ENCODE measurements around the gene PCSK5. TPM values are rescaled to one million over a fixed set of nuclear protein-coding genes. Genes with fewer than 3 reads are reported as not detected.

The PCSK5 gene
- total RNA-seq, 1 donor from 2014 or later, result 30.7 TPM

DNA sequence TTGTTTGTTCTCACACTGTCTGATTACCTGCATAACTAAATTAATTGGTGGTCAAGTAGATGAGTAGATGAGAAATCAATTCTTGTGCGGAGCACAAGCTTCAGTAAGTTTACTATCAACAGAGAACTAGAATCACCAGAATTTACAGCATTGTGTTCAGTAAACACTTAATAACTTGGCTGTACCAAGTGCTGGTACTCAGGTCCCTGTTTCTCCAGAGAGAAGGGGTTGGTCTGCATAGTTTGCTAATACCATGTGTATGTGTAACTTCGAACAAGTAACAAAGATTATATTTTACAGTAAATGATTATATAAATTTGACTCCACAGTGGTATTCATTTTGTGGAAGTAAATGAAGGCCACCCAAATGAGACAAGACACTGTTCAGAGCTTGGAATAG, 146.3 kb downstream of the PCSK5 start:
- peaks cover 33% of the 10 kb centered on the region for H3K36me3 Mint-ChIP-seq
- H3K4me3 Mint-ChIP-seq, result no peak overlapping the region
- no peaks in the 10 kb centered on the region for H3K27me3 Mint-ChIP-seq
- peaks cover 5% of the 10 kb centered on the region for H3K4me1 Mint-ChIP-seq (ENCODE audit: unreplicated experiment)
- DNase-seq (ENCODE audit: extremely low spot score, unreplicated experiment), result no peak
- H3K9me3 Mint-ChIP-seq, result peaks cover 4% of the 10 kb centered on the region
- TF ChIP-seq CTCF (conservative IDR thresholded peaks at IDR 0.05), result no peak
- H3K27ac Mint-ChIP-seq, result no peak overlapping the region

- Mint-ChIP-seq H3K27me3 (no peaks in the 10 kb centered on the region), H3K4me1 (ENCODE audit: unreplicated experiment) (peaks cover 5% of the 10 kb centered on the region), H3K4me3 (no peak overlapping the region), H3K27ac (no peak overlapping the region), H3K36me3 (peaks cover 37% of the 10 kb centered on the region), H3K9me3 (peaks cover 4% of the 10 kb centered on the region)
- no peak for DNase-seq (ENCODE audit: extremely low spot score, unreplicated experiment)
- TF ChIP-seq CTCF (conservative IDR thresholded peaks at IDR 0.05), result no peak
Observed at GRCh38 chr9:76037587-76038225, 147.2 kb downstream of the PCSK5 start.

DNA sequence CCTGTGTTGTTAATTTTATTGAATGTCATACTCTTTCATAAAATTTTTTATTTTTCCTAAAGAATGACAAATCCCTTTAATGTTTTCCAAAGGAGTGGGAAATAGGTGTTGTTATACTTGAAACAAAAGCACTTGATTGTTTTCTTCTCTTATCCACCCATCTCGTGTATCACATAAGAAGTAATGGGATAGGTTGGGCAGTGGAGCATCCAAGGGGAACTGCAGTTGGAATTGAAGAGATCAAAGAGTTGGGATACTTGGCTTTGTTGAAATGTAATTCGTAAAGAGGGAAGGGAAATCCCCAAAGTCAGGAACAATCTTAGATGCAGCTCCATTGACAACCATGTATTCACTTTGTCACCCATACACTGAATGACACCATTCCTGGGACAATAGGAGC, 148.0 kb downstream of the PCSK5 start:
- Mint-ChIP-seq H3K27ac (no peak overlapping the region), H3K36me3 (peaks cover 37% of the 10 kb centered on the region), H3K4me1 (ENCODE audit: unreplicated experiment) (peaks cover 5% of the 10 kb centered on the region), H3K27me3 (no peaks in the 10 kb centered on the region), H3K9me3 (peaks cover 4% of the 10 kb centered on the region), H3K4me3 (no peak overlapping the region)
- no peak for DNase-seq (ENCODE audit: extremely low spot score, unreplicated experiment)
- TF ChIP-seq CTCF (conservative IDR thresholded peaks at IDR 0.05), result no peak

GRCh38 chr9:76044266-76044819, 153.9 kb downstream of the PCSK5 start:
- no peaks in the 10 kb centered on the region for H3K4me1 Mint-ChIP-seq (ENCODE audit: unreplicated experiment)
- no peaks in the 10 kb centered on the region for H3K9me3 Mint-ChIP-seq
- H3K4me3 Mint-ChIP-seq, result no peak overlapping the region
- H3K27me3 Mint-ChIP-seq, result no peaks in the 10 kb centered on the region
- no peak overlapping the region for H3K27ac Mint-ChIP-seq
- DNase-seq (ENCODE audit: extremely low spot score, unreplicated experiment), result no peak
- TF ChIP-seq CTCF (conservative IDR thresholded peaks at IDR 0.05), result no peak
- H3K36me3 Mint-ChIP-seq, result peaks cover 12% of the 10 kb centered on the region

DNA sequence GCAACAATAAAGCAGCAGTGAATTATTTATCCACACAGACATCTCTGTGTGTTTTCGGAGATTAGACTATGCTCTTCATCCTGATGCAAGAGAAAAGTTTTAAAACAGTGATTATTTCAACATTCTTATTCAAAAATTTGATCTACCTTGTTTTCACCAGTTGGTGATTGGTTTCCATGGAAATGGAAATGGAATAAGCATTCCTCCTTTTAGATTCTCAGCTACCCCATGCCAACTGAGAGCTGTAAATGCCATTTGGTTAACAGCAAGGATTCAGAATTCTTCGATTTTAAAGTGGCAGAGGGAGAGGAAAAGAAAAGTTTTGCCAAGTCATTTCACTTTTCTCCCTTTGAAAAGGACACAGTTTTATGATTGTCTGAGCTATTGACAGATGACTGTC, 154.7 kb downstream of the PCSK5 start:
- DNase-seq (ENCODE audit: extremely low spot score, unreplicated experiment), result no peak
- no peaks in the 10 kb centered on the region for H3K9me3 Mint-ChIP-seq
- no peak overlapping the region for H3K27ac Mint-ChIP-seq
- H3K27me3 Mint-ChIP-seq, result no peaks in the 10 kb centered on the region
- H3K4me3 Mint-ChIP-seq, result no peak overlapping the region
- H3K36me3 Mint-ChIP-seq, result peaks cover 11% of the 10 kb centered on the region
- no peak for TF ChIP-seq CTCF (conservative IDR thresholded peaks at IDR 0.05)
- H3K4me1 Mint-ChIP-seq (ENCODE audit: unreplicated experiment), result no peaks in the 10 kb centered on the region
